ENCODE measurements around the gene RIN3. TPM values are rescaled to one million over a fixed set of nuclear protein-coding genes. Genes with fewer than 3 reads are reported as not detected.

The RIN3 gene
- total and polyA plus RNA-seq, 2 donors: 6.2 to 20.6 TPM

GRCh38 chr14:92561906-92562479 lies 48.4 kb downstream of the RIN3 start:
- no peaks in the 10 kb centered on the region for H3K27me3 ChIP-seq (ENCODE audit: control insufficient read depth in 2 of 2, insufficient read depth in 1 of 2, low read length in 1 of 2)
- H3K4me1 ChIP-seq (ENCODE audit: control insufficient read depth in 2 of 2, insufficient read depth in 2 of 2, low read length in 2 of 2): peaks cover 21 to 28% of the 10 kb centered on the region in 2 donors
- no peak for DNase-seq (ENCODE audit: low read depth in 6 of 9, low spot score in 9 of 9)
- H3K9me3 ChIP-seq (ENCODE audit: control insufficient read depth in 2 of 2, insufficient read depth in 1 of 2, low read length in 1 of 2): peaks cover 0 to 9% of the 10 kb centered on the region in 2 donors
- WGBS: 96% methylated on average over 6 of the region's 6 CpGs
- H3K4me3 ChIP-seq (ENCODE audit: low read length in 2 of 2): no peak overlapping the region
- no peak overlapping the region for H3K27ac ChIP-seq (ENCODE audit: low read depth in 1 of 2, low read length in 1 of 2)
- H3K36me3 ChIP-seq (ENCODE audit: control insufficient read depth in 2 of 2, insufficient read depth in 2 of 2, low read length in 1 of 2): peaks cover 27 to 57% of the 10 kb centered on the region in 2 donors

GRCh38 chr14:92563359-92563758 lies 49.8 kb downstream of the RIN3 start:
- Histone ChIP-seq H3K27ac (ENCODE audit: low read depth in 1 of 2, low read length in 1 of 2) (no peak overlapping the region), H3K4me3 (ENCODE audit: low read length in 2 of 2) (no peak overlapping the region), H3K27me3 (ENCODE audit: control insufficient read depth in 2 of 2, insufficient read depth in 1 of 2, low read length in 1 of 2) (no peaks in the 10 kb centered on the region), H3K9me3 (ENCODE audit: control insufficient read depth in 2 of 2, insufficient read depth in 1 of 2, low read length in 1 of 2) (peaks cover 1 to 12% of the 10 kb centered on the region in 2 donors), H3K4me1 (ENCODE audit: control insufficient read depth in 2 of 2, insufficient read depth in 2 of 2, low read length in 2 of 2) (peaks cover 29 to 32% of the 10 kb centered on the region in 2 donors), H3K36me3 (ENCODE audit: control insufficient read depth in 2 of 2, insufficient read depth in 2 of 2, low read length in 1 of 2) (peaks cover 21 to 53% of the 10 kb centered on the region in 2 donors)
- 22% methylated on average over 1 of the region's 1 CpG for WGBS
- DNase-seq (ENCODE audit: low read depth in 6 of 9, low spot score in 9 of 9): no peak

GRCh38 chr14:92563765-92564285 lies 50.2 kb downstream of the RIN3 start:
- H3K9me3 ChIP-seq (ENCODE audit: control insufficient read depth in 2 of 2, insufficient read depth in 1 of 2, low read length in 1 of 2): peaks cover 1 to 12% of the 10 kb centered on the region in 2 donors
- H3K36me3 ChIP-seq (ENCODE audit: control insufficient read depth in 2 of 2, insufficient read depth in 2 of 2, low read length in 1 of 2): peaks cover 17 to 51% of the 10 kb centered on the region in 2 donors
- no peaks in the 10 kb centered on the region for H3K27me3 ChIP-seq (ENCODE audit: control insufficient read depth in 2 of 2, insufficient read depth in 1 of 2, low read length in 1 of 2)
- 98% methylated on average over 1 of the region's 1 CpG for WGBS
- H3K27ac ChIP-seq (ENCODE audit: low read depth in 1 of 2, low read length in 1 of 2): peak overlapping the region in 1 of 2 donors; percentile 27
- DNase-seq (ENCODE audit: low read depth in 6 of 9, low spot score in 9 of 9): no peak
- H3K4me1 ChIP-seq (ENCODE audit: control insufficient read depth in 2 of 2, insufficient read depth in 2 of 2, low read length in 2 of 2): peaks cover 33 to 36% of the 10 kb centered on the region in 2 donors
- no peak overlapping the region for H3K4me3 ChIP-seq (ENCODE audit: low read length in 2 of 2)

GRCh38 chr14:92564344-92565039 lies 50.9 kb downstream of the RIN3 start:
- WGBS: 91% methylated on average over 13 of the region's 13 CpGs
- Histone ChIP-seq H3K4me3 (ENCODE audit: low read length in 2 of 2) (no peak overlapping the region), H3K27me3 (ENCODE audit: control insufficient read depth in 2 of 2, insufficient read depth in 1 of 2, low read length in 1 of 2) (no peaks in the 10 kb centered on the region), H3K9me3 (ENCODE audit: control insufficient read depth in 2 of 2, insufficient read depth in 1 of 2, low read length in 1 of 2) (peaks cover 1 to 16% of the 10 kb centered on the region in 2 donors), H3K27ac (ENCODE audit: low read depth in 1 of 2, low read length in 1 of 2) (peak overlapping the region in 1 of 2 donors; percentile 27), H3K36me3 (ENCODE audit: control insufficient read depth in 2 of 2, insufficient read depth in 2 of 2, low read length in 1 of 2) (peaks cover 17 to 45% of the 10 kb centered on the region in 2 donors), H3K4me1 (ENCODE audit: control insufficient read depth in 2 of 2, insufficient read depth in 2 of 2, low read length in 2 of 2) (peaks cover 36 to 38% of the 10 kb centered on the region in 2 donors)
- no peak for DNase-seq (ENCODE audit: low read depth in 6 of 9, low spot score in 9 of 9)

GRCh38 chr14:92565040-92565717 lies 51.6 kb downstream of the RIN3 start:
- H3K36me3 ChIP-seq (ENCODE audit: control insufficient read depth in 2 of 2, insufficient read depth in 2 of 2, low read length in 1 of 2): peaks cover 17 to 46% of the 10 kb centered on the region in 2 donors
- H3K27me3 ChIP-seq (ENCODE audit: control insufficient read depth in 2 of 2, insufficient read depth in 1 of 2, low read length in 1 of 2): no peaks in the 10 kb centered on the region
- H3K9me3 ChIP-seq (ENCODE audit: control insufficient read depth in 2 of 2, insufficient read depth in 1 of 2, low read length in 1 of 2): peaks cover 1 to 16% of the 10 kb centered on the region in 2 donors
- H3K4me1 ChIP-seq (ENCODE audit: control insufficient read depth in 2 of 2, insufficient read depth in 2 of 2, low read length in 2 of 2): peaks cover 36 to 38% of the 10 kb centered on the region in 2 donors
- no peak overlapping the region for H3K27ac ChIP-seq (ENCODE audit: low read depth in 1 of 2, low read length in 1 of 2)
- WGBS: 95% methylated on average over 6 of the region's 6 CpGs
- DNase-seq (ENCODE audit: low read depth in 6 of 9, low spot score in 9 of 9): no peak
- no peak overlapping the region for H3K4me3 ChIP-seq (ENCODE audit: low read length in 2 of 2)

GRCh38 chr14:92565718-92566115 lies 52.1 kb downstream of the RIN3 start:
- DNase-seq (ENCODE audit: low read depth in 6 of 9, low spot score in 9 of 9): no peak
- Histone ChIP-seq H3K27me3 (ENCODE audit: control insufficient read depth in 2 of 2, insufficient read depth in 1 of 2, low read length in 1 of 2) (no peaks in the 10 kb centered on the region), H3K4me1 (ENCODE audit: control insufficient read depth in 2 of 2, insufficient read depth in 2 of 2, low read length in 2 of 2) (peaks cover 33 to 39% of the 10 kb centered on the region in 2 donors), H3K36me3 (ENCODE audit: control insufficient read depth in 2 of 2, insufficient read depth in 2 of 2, low read length in 1 of 2) (peaks cover 17 to 42% of the 10 kb centered on the region in 2 donors), H3K9me3 (ENCODE audit: control insufficient read depth in 2 of 2, insufficient read depth in 1 of 2, low read length in 1 of 2) (peaks cover 1 to 16% of the 10 kb centered on the region in 2 donors), H3K4me3 (ENCODE audit: low read length in 2 of 2) (no peak overlapping the region), H3K27ac (ENCODE audit: low read depth in 1 of 2, low read length in 1 of 2) (no peak overlapping the region)
- over 99% methylated on average over 2 of the region's 2 CpGs for WGBS

- DNase-seq (ENCODE audit: low read depth in 6 of 9, low spot score in 9 of 9): no peak
- Histone ChIP-seq H3K36me3 (ENCODE audit: control insufficient read depth in 2 of 2, insufficient read depth in 2 of 2, low read length in 1 of 2) (peaks cover 17 to 40% of the 10 kb centered on the region in 2 donors), H3K4me3 (ENCODE audit: low read length in 2 of 2) (no peak overlapping the region), H3K4me1 (ENCODE audit: control insufficient read depth in 2 of 2, insufficient read depth in 2 of 2, low read length in 2 of 2) (peaks cover 30 to 48% of the 10 kb centered on the region in 2 donors), H3K27me3 (ENCODE audit: control insufficient read depth in 2 of 2, insufficient read depth in 1 of 2, low read length in 1 of 2) (no peaks in the 10 kb centered on the region), H3K9me3 (ENCODE audit: control insufficient read depth in 2 of 2, insufficient read depth in 1 of 2, low read length in 1 of 2) (peaks cover 1 to 16% of the 10 kb centered on the region in 2 donors), H3K27ac (ENCODE audit: low read depth in 1 of 2, low read length in 1 of 2) (no peak overlapping the region)
- 97% methylated on average over 2 of the region's 2 CpGs for WGBS
These were observed 53.7 kb downstream of the RIN3 start for GRCh38 chr14:92567173-92567725.

GRCh38 chr14:92568621-92569479 lies 55.3 kb downstream of the RIN3 start:
- H3K36me3 ChIP-seq (ENCODE audit: control insufficient read depth in 2 of 2, insufficient read depth in 2 of 2, low read length in 1 of 2): peaks cover 24 to 34% of the 10 kb centered on the region in 2 donors
- peak overlapping the region; percentile 84 to 85 for H3K27ac ChIP-seq (ENCODE audit: low read depth in 1 of 2, low read length in 1 of 2)
- 36% methylated on average over 16 of the region's 16 CpGs for WGBS
- no peaks in the 10 kb centered on the region for H3K27me3 ChIP-seq (ENCODE audit: control insufficient read depth in 2 of 2, insufficient read depth in 1 of 2, low read length in 1 of 2)
- DNase-seq (ENCODE audit: low read depth in 6 of 9, low spot score in 9 of 9): peak in 1 of 9 donors; percentile 70
- H3K4me1 ChIP-seq (ENCODE audit: control insufficient read depth in 2 of 2, insufficient read depth in 2 of 2, low read length in 2 of 2): peaks cover 33 to 48% of the 10 kb centered on the region in 2 donors
- H3K9me3 ChIP-seq (ENCODE audit: control insufficient read depth in 2 of 2, insufficient read depth in 1 of 2, low read length in 1 of 2): peaks cover 1 to 16% of the 10 kb centered on the region in 2 donors
- no peak overlapping the region for H3K4me3 ChIP-seq (ENCODE audit: low read length in 2 of 2)
